TTC549 (cell line): Measurements from ENCODE around the gene KCNK2.

Experiments
- FAIRE-seq: peaks from 2 replicates; lab custom pipeline; 2012; peaks lifted over from hg19 to GRCh38; lab: Jason Lieb, UNC

Gene KCNK2

DNA sequence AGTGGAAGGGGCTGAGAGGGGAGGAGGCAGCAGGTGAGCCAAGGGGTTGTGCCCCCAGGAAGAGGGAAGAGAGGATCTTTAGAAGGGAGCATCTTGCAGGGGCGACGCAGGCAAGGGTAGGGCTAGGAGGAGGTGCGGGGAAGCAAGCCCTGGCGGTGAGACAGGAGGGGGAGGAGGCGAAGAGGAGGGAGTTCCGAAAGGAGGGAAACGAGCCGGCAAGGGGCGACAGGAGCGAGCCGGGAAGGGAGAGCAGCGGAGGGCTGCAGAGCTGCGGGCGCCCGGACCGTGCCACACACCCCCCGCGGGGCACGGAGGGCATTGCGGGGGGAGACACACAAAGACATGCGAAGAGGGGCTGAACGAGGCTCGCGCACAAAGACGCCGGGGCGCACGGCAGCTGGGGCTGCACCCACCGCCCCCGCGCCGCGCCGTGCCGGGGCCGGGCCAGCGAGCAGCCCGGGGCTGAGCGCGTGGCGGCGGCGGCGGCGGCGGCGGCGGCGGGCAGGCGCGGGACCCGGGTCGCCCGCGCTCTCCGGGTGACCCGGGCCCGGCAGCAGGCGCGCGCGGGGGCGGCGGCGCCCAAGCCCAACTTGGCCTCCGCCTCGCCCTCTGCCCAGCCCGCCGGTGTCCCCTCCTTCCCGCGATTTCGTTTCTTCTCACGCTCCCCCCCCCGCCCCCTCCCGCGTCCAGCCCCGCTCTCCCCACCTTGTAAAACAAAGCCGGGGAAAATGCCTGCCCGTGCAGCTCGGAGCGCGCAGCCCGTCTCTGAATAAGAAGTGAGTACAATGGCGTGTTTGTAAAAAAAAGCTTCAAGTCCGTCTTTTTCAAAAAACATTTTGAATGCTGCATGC, at the start of gene KCNK2:
Gene KCNK2, plus strand, starts transcription at position 206 of the 851 bp plus-strand sequence. CDS start 649 bp downstream, outside the sequence.
- FAIRE-seq = no peak

- no peak for FAIRE-seq
Observed at GRCh38 chr1:215032911-215033526, 49.5 kb upstream of the KCNK2 start.

DNA sequence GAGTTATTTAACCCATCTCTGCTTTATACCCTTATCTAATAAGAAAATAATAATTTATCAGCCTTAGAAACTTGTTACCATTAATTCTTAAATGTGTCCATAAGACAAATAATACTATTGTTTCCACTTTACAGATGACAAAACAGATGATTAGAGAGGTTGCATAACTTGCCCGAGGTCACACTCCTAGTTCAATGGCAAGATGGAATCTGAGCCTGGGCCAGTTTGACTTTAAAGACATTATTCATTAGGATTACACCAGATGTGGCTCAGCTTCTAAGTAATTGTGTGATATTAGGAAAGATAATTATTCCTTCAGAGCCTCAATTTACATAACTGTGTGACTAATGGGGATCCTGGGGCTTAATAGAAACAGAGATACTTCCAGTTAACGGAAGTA, 42.3 kb upstream of the KCNK2 start:
- FAIRE-seq = no peak

DNA sequence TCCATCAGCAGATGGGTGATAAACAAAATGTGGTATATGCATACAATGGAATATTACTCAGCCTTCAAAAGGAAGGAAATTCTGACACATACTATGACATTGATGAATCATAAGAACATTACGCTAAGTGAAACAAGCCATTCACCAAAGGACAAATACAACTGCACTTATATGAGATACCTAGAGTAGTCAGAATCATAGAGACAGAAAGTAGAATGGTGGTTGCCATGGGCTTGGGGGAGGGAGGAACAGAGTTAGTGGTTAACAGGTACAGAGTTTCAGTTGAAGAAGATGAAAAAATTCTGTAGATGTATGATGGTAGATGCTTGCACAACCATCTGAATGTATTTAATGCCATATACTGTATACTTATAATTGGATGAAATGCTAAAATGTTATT, 39.1 kb upstream of the KCNK2 start:
- no peak for FAIRE-seq

GRCh38 chr1:215044151-215044550, 38.4 kb upstream of the KCNK2 start:
- FAIRE-seq = no peak

DNA sequence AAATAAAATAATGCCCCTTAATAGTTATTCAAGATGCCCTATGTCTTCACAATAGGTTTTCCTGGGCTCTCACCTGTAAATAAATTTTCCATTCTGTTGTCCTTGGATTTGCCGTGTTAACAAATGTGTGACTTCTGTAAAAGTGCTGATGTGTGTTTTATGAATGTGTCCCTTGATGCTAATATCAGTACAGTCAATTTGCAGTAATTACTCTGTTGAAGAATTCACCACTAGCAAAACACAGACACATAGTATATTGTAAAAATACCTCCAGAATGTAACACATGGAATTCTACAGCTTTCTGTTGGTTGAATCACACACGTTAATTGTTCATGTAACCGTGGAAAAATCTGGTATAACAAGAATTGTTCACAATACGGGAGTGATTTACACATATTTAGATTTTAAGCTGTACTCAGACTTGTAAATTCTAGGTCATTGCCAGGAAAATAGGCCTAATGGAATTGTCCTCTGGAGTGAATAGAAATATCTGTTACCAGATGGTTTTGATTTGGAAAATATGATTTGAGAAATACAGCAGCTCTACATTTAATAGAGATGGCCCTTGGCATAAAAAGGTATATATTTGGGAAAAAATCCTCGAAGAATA, 36.7 kb upstream of the KCNK2 start:
- no peak for FAIRE-seq

DNA sequence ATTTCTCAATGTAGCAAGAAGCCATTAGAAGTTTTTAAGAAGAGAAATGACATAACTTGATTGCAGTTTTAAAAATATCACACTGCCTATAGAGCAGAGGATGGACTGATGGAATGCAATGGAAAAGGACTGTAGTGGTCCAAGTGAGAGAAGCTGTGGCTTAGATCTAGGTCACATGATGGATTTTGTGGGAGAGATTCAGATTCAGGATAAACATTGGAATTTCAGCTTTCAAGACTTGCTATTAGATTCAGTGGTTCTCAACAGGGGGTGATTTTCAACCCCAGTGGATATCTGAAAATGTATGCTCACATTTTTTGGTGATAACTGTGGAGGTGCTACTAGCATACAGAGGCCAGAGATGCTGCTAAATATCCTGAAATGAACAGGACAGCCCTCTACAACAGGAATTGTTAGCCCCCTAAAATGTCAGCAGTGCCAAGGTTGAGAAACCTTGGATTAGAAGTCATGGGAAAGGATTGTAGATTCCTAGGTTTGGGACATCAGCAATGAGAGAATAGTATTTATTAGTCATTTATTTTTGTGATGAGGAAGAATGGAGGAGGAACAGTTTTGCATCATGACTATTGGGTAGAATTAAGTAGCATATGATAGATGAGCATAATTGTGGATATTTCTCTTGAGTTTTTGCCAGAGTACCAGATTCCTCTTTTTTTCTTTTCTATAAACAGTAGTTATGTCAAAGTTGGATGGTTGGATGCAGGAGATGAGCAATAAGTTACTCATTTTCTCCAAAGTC, 30.1 kb upstream of the KCNK2 start:
- FAIRE-seq = no peak

DNA sequence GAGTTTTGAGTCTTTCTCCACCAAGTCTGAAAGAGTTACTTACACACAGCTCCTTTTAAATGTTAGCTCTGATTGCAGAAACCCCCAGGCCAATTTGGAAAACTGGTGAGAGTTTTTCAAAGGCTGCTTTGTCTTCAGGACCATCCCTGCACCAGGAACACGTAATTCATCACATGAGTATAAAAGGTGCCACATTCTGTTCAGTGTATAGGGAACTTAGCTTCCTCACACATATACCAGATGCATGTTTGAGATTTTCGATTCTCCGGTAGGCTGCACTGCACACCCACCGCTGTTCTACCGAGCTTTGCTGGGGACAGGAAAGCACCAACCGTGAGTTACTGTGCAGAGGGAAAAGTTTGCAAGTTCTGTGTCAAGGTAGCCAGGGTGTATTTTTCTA, 28.3 kb upstream of the KCNK2 start:
- FAIRE-seq = no peak

DNA sequence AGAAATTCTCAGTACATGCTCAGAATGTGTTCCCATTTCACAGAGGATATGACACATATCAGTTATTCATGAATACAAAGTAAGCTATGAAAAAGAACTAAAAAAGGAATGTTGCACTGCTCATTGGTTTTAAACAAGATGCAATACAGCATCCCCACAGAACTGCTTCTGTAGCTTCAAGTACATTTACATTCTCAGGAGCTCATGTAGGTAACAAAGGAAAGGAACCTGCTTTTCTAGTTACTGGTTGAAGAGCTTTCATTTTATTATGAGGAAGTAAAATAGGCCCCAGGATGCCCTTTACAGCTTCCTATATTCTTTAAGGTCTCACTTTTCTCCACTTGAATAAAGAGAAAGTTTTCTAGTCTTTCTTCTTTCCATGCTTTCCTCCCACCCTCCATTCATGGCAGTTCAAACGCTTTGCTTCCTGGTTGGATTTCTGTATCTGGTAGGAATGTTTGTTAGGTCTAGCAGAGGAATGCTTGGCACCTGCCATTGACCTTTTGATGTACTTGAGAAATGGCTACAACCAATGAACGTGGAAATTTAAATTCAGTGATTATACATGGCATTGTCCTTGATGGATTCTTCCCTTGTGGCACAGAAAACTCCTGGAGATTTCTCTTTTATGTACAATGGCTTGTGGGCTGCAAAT, 27.1 kb upstream of the KCNK2 start:
- FAIRE-seq = no peak

DNA sequence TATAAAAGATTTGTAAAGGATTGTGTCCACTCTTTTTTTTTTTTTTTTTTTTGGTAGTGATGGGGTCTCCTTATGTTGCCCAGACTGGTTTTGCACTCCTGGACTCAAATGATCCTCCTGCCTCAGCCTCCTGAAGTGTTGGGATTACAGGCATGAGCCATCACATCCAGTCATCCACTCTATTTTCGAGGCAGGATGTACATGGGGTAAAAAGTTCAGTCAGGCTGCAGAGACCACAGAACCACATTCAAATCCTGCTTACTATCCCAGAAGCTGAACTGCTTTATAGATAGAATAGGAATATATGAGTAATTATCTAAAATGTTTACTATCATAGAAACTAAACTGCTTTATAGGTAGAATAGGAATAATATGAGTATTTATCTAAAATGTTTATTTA, 26.0 kb upstream of the KCNK2 start:
- no peak for FAIRE-seq

- FAIRE-seq = no peak
Observed at GRCh38 chr1:215059947-215060346, 22.6 kb upstream of the KCNK2 start.

- no peak for FAIRE-seq
Observed at GRCh38 chr1:215064327-215064726, 18.2 kb upstream of the KCNK2 start.

GRCh38 chr1:215071078-215071477, 11.5 kb upstream of the KCNK2 start:
- no peak for FAIRE-seq

DNA sequence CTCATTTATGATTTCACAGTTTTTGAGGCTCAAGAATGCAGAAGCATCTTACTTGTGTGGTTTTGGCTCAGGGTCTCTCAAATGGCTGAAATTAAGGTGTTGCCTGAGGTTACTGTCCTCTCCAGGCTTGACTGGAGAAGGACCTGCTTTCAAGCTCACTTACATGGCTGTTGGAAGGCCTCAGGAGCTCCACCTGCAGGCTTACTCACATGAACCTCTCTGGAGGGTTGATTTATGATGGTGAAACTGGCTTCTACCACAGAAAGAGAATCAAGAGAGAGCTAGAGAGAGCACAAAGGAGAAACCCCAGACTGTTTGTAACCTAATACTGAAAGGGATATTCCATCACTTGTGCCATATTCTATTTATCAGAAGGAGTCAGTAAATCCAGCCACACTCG, 6.2 kb upstream of the KCNK2 start:
- FAIRE-seq = no peak

- no peak for FAIRE-seq
Observed at GRCh38 chr1:215079456-215079855, 3.1 kb upstream of the KCNK2 start.

DNA sequence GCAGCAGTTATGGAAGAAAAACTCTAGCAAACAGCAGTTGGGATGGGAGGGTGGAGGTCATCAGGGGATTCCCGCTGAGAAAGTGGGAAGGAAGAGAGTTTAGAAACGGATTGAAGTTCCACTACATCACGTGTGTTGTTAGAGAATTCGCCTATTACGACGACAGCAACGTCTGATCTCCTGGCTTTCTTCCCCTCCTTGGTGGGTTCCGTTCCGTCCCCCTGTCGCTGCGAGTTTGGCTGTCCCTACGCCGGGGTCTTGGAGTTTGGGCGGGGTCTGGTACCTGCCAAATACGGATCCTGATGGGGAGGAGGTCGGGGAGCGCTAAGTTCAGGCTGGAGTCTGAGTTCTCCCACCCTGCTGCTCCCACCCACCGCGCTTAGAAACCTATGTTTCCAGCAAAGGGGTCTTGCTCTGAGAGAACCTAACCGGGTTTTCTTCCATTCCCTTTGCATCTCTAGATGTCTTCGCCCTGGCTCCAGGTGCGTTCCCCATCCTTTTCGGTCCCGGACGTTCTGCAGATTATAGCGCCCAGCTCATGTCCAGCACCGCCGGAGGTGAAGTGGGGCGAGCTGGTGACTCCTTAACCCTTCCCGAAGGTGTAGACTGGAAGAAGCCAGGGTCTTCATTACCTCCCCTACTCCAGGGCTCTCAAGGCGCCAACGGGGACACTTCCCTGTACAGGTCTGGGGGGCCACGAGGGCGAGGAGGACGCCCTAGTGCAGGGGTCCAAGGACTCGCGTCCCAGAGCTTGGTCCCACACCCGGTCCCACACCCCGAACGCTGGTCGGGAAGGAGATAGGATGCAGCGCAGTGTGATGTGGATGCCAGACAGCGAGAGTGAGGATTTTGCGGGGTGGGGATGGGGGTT, 641 bp upstream of the KCNK2 start:
- FAIRE-seq = no peak

DNA sequence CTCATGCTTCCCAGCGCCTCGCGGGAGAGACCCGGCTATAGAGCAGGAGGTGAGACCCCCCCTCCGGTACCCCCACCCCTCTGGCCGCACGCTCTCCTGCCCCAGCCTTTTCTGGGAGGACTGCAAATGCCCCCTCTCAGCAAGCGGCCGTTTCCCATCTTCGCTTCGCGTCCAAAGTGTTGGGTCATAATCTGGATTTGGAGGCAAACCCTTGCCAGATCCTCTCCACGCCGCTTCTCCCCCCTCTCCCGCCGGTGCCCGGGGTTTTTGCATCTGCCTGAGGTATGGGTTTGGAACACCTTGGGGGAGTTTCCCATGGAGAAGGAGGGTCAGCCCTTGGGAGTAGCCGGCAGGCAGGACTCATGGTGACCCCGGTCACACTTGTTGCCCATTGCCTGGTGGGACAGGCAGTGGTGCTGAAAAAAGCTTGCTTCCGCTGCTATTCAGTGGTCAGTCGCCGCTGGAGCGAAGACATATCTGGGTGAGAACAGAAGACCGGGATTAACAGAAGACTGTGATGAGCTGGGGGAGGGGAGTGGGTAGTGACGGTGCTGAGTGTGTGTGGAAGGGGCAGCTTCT, 935 bp downstream of the KCNK2 start:
- no peak for FAIRE-seq

- no peak for FAIRE-seq
Observed at GRCh38 chr1:215084621-215085020, 2.1 kb downstream of the KCNK2 start.

GRCh38 chr1:215087603-215088002, 5.1 kb downstream of the KCNK2 start:
- no peak for FAIRE-seq

- FAIRE-seq = no peak
Observed at GRCh38 chr1:215094381-215094780, 11.8 kb downstream of the KCNK2 start.

DNA sequence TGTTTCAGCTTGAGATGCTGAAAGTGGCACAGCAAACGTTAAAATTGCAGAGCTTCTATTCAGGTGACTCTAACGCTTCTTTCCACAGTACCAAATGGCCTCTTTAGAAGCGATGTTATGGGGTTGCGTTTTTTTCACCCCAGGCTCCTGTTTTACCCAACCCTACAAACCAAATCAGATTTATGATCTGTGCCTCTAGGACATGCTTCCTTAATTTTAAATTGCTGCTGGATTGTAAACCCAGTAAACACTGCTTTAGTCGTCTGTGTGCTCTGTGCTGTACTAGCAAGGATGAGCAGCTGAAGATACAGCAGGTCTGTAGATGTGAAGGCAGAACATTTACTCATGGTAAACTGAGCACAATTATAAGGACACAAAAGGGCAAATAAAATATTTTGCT, 13.0 kb downstream of the KCNK2 start:
- FAIRE-seq = no peak
